Sigmoid colon (tissue), 7 donors: Measurements from ENCODE around the gene WNT3. TPM values are rescaled to one million over a fixed set of nuclear protein-coding genes. Genes with fewer than 3 reads are reported as not detected.

Experiments
- DNase-seq: peaks from one replicate; pipeline ENCODE4 v3.0.0-alpha.2; 2019
- H3K27ac ChIP-seq, 4 donors: fragments of 200-600 bp; sonication (generic); one replicate each; pipeline ENCODE4 v1.5.1; 2016 to 2019; ENCODE audit warnings: mild to moderate bottlenecking in 1 of 4
- H3K27me3 ChIP-seq, 3 donors: fragments of 200-600 bp; sonication (generic); one replicate each; pipeline ENCODE4 v1.5.1; 2019; ENCODE audit warnings: mild to moderate bottlenecking in 1 of 3
- H3K36me3 ChIP-seq, 4 donors: fragments of 200-600 bp; sonication (generic); one replicate each; pipeline ENCODE4 v1.5.1; 2016 to 2019
- H3K4me1 ChIP-seq, 4 donors: fragments of 200-600 bp; sonication (generic); one replicate each; pipeline ENCODE4 v1.5.1; 2017 to 2019
- H3K4me3 ChIP-seq, 4 donors: fragments of 200-600 bp; sonication (generic); one replicate each; pipeline ENCODE4 v1.5.1; 2017 to 2019; ENCODE audit warnings: mild to moderate bottlenecking in 2 of 4, moderate library complexity in 1 of 4
- H3K9me3 ChIP-seq, 4 donors: fragments of 200-600 bp in 3 of 4; sonication (generic) in 3 of 4; one replicate each; pipeline versions ENCODE4 v1.5.1 to v1.6.1; 2013 to 2019
- CTCF ChIP-seq, 4 experiments: fragments of 450-650 bp in 3 of 4; fragments of 200-600 bp in 1 of 4; IDR thresholded peaks; one replicate each; pipeline ENCODE4 v1.5.1; 2016 to 2019; ENCODE audit warnings: antibody characterized with exemption in 4 of 4, mild to moderate bottlenecking in 3 of 4, moderate library complexity in 2 of 4
- EP300 ChIP-seq, 4 donors: sonication (generic); formaldehyde crosslinking; IDR thresholded peaks; one replicate each; pipeline ENCODE4 v1.6.1; 2017; ENCODE audit warnings: antibody characterized with exemption in 4 of 4
- POLR2A ChIP-seq, 2 donors: fragments of 450-650 bp; IDR thresholded peaks; one replicate each; pipeline ENCODE4 v1.6.1; 2016; ENCODE audit warnings: antibody characterized with exemption in 2 of 2, mild to moderate bottlenecking in 2 of 2, moderate library complexity in 2 of 2
- POLR2AphosphoS5 ChIP-seq, 4 donors: sonication (generic); formaldehyde crosslinking; IDR thresholded peaks; one replicate each; pipeline ENCODE4 v1.6.1; 2017; ENCODE audit warnings: antibody characterized with exemption in 4 of 4
- WGBS, 2 donors: extraction: QIAGEN DNeasy Blood & Tissue Kit; methylation state at CpG; one replicate each; pipeline ENCODE4 v1.1.7; 2013; 5-methylcytosine and 5-hydroxymethylcytosine counted together
- intact Hi-C: fragments of 100-400 bp; cut with DNase I; formaldehyde crosslinking; loops from one replicate; pipeline ENCODE4 v1.15.1; 2023
- polyA plus RNA-seq, 3 donors: library from polyadenylated mRNA; stranded (reverse); fragments of 200-250 nt; gene quantifications; one replicate each; pipeline ENCODE4 v1.2.3, GENCODE V29; 2013
- total RNA-seq, 4 donors: library from RNA; depleted of rRNA; stranded (reverse); fragments of >200 nt; gene quantifications; one replicate each; pipeline ENCODE4 v1.1.0, GENCODE V29; 2016
- donor health status: healthy with polysubstance abuse.
- donor health status: Bipolar disorder and iron deficiency.
- donor health status: healthy.

WNT3 gene
- total and polyA plus RNA-seq, 7 donors: under 0.01 to 0.71 (median 0.52) TPM; not detected in 1

GRCh38 chr17:46791531-46791930 lies 27.0 kb downstream of the WNT3 start:
- no peak for TF ChIP-seq POLR2A (IDR thresholded peaks at IDR 0.05)
- TF ChIP-seq POLR2AphosphoS5 (IDR thresholded peaks at IDR 0.05): no peak
- no peak for TF ChIP-seq CTCF (IDR thresholded peaks at IDR 0.05)
- TF ChIP-seq EP300 (IDR thresholded peaks at IDR 0.05): no peak
- H3K4me1 ChIP-seq: no peaks in the 10 kb centered on the region
- intact Hi-C loops: no loop called here
- no peaks in the 10 kb centered on the region for H3K36me3 ChIP-seq
- peaks cover 0 to 4% (median 0%) of the 10 kb centered on the region in 4 donors for H3K9me3 ChIP-seq
- no peak overlapping the region for H3K4me3 ChIP-seq
- no peak for DNase-seq
- H3K27ac ChIP-seq: no peak overlapping the region
- WGBS, 2 donors: 76 to 78% methylated on average over 5 of the region's 5 CpGs
- H3K27me3 ChIP-seq: peaks cover 0 to 42% (median 19%) of the 10 kb centered on the region in 3 donors

- DNase-seq: no peak
- Histone ChIP-seq H3K4me1 (no peaks in the 10 kb centered on the region), H3K27me3 (peaks cover 0 to 31% (median 12%) of the 10 kb centered on the region in 3 donors), H3K4me3 (no peak overlapping the region), H3K27ac (no peak overlapping the region), H3K36me3 (no peaks in the 10 kb centered on the region), H3K9me3 (peaks cover 0 to 4% (median 0%) of the 10 kb centered on the region in 4 donors)
- WGBS, 2 donors: 73% methylated on average over 3 of the region's 3 CpGs
- TF ChIP-seq CTCF (IDR thresholded peaks at IDR 0.05) (no peak), POLR2A (IDR thresholded peaks at IDR 0.05) (no peak), EP300 (IDR thresholded peaks at IDR 0.05) (no peak), POLR2AphosphoS5 (IDR thresholded peaks at IDR 0.05) (no peak)
- intact Hi-C loops: no loop called here
These were observed 28.3 kb downstream of the WNT3 start for GRCh38 chr17:46790216-46790615.

- H3K27ac ChIP-seq: no peak overlapping the region
- H3K36me3 ChIP-seq: no peaks in the 10 kb centered on the region
- peaks cover 0 to 30% (median 8%) of the 10 kb centered on the region in 3 donors for H3K27me3 ChIP-seq
- intact Hi-C loops: no loop called here
- DNase-seq: no peak
- H3K4me3 ChIP-seq: no peak overlapping the region
- no peaks in the 10 kb centered on the region for H3K4me1 ChIP-seq
- H3K9me3 ChIP-seq: peaks cover 0 to 4% (median 0%) of the 10 kb centered on the region in 4 donors
- WGBS, 2 donors: 81 to 87% methylated on average over 8 of the region's 8 CpGs
- no peak for TF ChIP-seq EP300 (IDR thresholded peaks at IDR 0.05)
- no peak for TF ChIP-seq POLR2AphosphoS5 (IDR thresholded peaks at IDR 0.05)
- no peak for TF ChIP-seq POLR2A (IDR thresholded peaks at IDR 0.05)
These were observed 28.9 kb downstream of the WNT3 start for GRCh38 chr17:46789610-46790009.

- intact Hi-C loops: no loop called here
- Histone ChIP-seq H3K4me1 (no peaks in the 10 kb centered on the region), H3K4me3 (no peak overlapping the region), H3K27ac (no peak overlapping the region), H3K9me3 (peaks cover 0 to 4% (median 0%) of the 10 kb centered on the region in 4 donors), H3K27me3 (peaks cover 0 to 27% (median 8%) of the 10 kb centered on the region in 3 donors), H3K36me3 (no peaks in the 10 kb centered on the region)
- no peak for DNase-seq
- TF ChIP-seq EP300 (IDR thresholded peaks at IDR 0.05) (no peak), CTCF (IDR thresholded peaks at IDR 0.05) (no peak), POLR2AphosphoS5 (IDR thresholded peaks at IDR 0.05) (no peak), POLR2A (IDR thresholded peaks at IDR 0.05) (no peak)
- WGBS, 2 donors: 89 to 94% methylated on average over 7 of the region's 7 CpGs
These were observed 29.7 kb downstream of the WNT3 start for GRCh38 chr17:46788796-46789195.

GRCh38 chr17:46788300-46788699 lies 30.2 kb downstream of the WNT3 start:
- H3K27ac ChIP-seq: no peak overlapping the region
- peaks cover 0 to 4% (median 0%) of the 10 kb centered on the region in 4 donors for H3K9me3 ChIP-seq
- no peaks in the 10 kb centered on the region for H3K4me1 ChIP-seq
- TF ChIP-seq CTCF (IDR thresholded peaks at IDR 0.05) (no peak), POLR2AphosphoS5 (IDR thresholded peaks at IDR 0.05) (no peak), POLR2A (IDR thresholded peaks at IDR 0.05) (no peak), EP300 (IDR thresholded peaks at IDR 0.05) (no peak)
- H3K4me3 ChIP-seq: no peak overlapping the region
- H3K27me3 ChIP-seq: peaks cover 0 to 22% (median 8%) of the 10 kb centered on the region in 3 donors
- no peaks in the 10 kb centered on the region for H3K36me3 ChIP-seq
- no peak for DNase-seq
- intact Hi-C loops: no loop called here
- 88 to 93% methylated on average over 5 of the region's 5 CpGs for WGBS, 2 donors
